Superior temporal gyrus (tissue), 1 donor: ENCODE measurements around the gene AP1B1.
"Not testable (repeated sequence)": the region's sequence is repeated elsewhere in the genome, so short reads cannot be mapped to it uniquely, and the experiment has no call there.

Experiments used
- DNase-seq: peaks from one replicate; pipeline ENCODE4 v3.0.0-alpha.2; 2016; ENCODE audit errors: extremely low spot score

AP1B1 gene

DNA sequence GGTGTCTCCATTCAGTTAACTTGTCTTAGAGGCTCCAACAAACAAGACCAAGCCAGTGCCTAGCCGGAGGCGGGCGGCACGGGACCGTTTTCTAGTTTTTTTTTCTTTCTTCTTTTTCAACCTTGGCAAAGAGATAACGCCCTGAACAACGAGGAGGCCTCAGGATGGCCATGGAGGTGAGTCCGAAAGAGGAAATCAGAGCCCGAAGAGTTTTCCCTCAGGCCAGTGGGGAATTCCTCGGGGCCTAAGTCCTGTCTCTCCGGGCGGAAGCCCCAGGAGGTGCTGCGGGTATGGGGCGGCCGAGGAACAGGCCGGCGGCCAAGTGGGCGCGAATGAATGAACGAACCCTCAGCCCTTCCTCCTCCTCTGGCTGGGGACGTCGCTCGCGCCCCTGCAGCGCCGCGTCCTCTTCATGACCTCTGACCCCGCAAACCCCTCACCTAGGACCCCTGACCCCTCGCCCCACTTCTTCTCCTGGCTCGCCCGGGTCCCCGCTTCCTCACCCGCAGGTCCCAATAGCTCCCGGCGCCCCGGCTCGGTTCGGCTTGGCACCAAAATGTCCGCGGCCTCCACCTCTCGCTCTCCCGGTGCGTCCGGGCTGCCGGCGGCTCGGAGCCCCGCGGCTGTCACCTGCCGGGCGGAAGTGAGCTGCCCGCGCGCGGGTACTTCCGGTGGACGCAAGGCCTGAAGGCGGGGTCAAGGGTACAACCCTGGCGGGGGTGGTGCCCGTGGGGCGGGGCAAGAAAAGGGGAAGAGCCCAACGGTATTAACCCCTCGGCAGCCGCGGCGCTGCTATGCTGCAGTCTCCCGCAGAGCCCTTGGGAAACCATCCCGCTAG lies at the start of gene AP1B1:
Gene AP1B1 (minus strand): TSS at position 650 of the 838 bp plus-strand sequence. CDS start 21,327 bp downstream, outside the sequence.
- DNase-seq = peak; percentile 81

DNA sequence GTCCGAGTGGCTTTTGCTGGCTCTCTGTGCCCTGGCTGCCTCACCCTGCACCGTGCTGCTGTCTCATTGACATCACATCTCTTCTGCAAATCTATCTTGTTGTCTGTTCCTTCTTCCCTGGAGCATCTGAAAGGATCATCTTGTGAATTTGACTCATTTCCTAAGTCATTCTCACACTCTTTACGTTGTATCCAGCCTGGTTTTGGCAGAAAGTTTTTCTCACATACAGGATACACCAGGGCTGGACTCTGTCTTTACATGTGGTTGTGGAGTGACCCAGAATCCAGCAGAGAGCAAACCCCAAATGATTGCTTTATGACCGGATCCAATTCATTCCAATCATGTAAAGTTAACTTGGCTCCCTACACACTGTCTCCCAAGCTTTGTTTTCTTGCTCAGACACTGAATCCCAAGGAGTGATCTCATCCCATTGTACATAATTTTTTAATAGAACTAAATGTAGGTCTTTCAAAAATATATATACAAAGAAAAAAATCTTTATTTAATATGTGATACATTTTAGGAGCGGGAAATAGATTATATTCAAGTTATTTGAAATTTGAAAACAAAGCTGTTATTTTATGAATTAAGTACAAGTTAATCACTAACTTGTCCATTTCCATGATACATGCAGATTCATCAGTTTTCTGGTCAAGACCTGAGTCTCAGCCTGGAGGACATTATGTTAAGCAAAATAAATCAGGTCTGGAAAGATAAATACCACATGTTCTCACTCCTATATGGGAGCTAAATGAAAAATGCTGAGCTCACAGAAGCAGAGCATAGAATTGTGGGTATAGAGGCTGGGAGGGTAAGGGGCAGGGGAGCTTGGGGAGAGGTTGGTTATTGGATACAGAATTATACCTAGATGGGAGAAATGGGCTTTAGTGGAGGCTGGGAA lies 47.1 kb upstream of the AP1B1 start:
- no peak for DNase-seq

DNA sequence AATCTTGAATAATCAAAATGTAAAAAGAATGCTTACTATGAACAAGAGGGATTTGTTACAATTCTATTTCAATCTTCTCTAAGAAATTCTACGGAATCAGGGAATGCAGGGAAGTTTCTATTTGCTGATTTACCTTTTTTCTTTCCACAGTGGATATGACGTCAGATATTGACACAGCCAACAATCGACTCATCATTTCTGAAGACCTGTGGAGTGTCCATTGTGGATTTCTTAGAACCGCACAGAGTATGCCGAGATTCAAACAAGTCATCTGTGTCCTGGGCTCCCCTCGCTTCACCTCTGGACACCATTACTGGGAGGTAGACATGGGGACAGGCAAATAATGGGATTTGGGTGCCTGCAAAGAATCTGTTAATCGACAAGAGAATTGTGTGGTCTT lies 45.9 kb upstream of the AP1B1 start:
- no peak for DNase-seq

DNA sequence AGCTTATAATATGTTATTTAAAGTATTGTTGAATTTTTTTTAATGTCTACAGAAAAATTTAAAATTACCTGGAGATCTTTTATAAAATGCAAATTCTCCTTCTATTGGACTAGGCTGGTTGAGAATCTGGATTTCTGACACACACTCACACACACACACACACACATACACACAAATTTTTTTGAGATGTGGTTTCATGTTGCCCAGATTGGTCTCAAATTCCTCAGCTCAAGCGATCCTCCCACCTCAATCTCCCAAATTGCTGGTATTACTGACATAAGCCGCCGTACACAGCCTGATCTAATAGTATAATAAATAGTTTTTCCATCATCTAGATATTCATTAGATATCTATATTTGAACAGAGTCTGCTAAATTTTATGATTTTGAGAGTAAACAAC lies 45.5 kb upstream of the AP1B1 start:
- DNase-seq = no peak

DNA sequence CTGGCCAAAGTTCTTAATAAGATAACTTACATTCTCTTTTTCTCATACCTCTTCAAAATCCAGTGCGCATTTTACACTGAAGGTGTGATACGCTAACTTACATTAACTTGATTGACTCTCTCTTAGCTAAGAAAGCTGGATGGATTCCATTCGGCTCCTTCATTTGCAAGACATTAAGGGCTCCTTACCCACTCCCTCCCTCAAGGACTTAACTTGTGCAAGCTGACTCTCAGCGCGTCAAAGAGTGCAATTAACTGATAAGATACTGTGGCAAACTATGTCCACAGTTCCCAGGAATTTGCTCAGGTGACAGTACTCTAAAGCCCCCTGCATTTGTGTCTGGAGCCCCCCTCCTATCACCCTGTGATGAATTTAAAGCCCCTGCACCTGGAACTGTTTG lies 43.6 kb upstream of the AP1B1 start:
- no peak for DNase-seq

DNA sequence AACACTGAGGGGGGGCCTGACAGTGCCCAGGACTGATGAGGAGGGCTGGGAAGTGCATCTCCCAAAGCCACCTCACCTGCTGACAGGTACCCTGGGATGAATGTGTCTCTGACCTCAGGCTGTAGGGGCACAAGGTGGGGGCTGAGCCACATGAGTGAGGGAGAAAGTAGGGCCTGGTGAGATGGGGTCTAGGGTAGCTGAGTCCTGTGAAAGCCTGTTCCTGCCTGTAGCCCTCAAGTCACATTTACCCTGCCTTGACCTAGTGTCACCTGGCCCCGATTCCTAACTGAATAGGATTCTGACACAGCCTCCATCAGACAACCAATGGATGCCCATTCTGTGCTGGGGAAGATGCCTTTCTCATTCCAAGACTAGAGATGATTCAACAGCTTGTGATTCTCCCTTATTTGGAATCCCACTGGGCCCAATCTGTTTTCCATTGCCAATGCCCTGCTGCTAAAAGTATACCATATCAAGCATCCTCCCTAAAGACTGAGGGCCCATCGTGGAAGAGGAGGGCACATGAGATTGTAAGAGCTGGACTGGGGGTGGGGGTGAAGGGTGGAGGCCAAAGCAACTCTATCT lies 38.9 kb upstream of the AP1B1 start:
- DNase-seq = no peak

DNA sequence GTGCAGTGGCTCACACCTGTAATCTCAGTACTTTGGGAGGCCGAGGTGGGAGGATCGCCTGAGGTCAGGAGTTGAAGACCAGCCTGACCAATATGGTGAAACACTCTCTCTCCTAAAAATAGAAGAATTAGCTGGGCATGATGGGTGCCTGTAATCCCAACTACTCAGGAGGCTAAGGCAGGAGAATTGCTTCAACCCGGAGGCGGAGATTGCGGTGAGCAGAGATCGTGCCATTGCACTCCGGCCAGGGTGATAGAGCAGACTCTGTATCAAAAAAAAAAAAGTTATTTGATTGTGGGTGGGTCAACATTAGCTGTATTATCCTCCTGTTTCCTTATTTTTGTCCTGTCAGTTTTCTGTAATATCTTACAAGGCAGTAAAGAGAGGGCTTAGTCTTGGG lies 38.1 kb upstream of the AP1B1 start:
- no peak for DNase-seq

DNA sequence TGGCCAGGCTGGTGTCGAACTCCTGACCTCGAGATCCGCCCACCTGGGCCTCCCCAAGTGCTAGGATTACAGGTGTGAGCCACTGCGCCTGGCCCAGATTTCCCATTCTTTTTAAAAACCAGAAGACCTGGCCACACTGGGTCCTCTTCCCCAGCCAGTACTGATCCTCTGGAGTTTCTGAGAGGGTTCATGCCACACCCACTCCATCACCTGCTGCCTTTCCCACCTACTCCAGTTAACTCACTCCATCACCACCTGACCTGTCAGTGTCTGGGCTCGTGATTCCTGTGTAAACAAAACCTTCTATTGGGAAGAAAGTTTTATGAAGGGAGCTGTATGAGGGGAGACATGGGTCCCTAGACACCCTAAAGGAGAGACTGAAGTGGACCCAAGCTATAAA lies 30.3 kb upstream of the AP1B1 start:
- DNase-seq = not testable (repeated sequence)

DNA sequence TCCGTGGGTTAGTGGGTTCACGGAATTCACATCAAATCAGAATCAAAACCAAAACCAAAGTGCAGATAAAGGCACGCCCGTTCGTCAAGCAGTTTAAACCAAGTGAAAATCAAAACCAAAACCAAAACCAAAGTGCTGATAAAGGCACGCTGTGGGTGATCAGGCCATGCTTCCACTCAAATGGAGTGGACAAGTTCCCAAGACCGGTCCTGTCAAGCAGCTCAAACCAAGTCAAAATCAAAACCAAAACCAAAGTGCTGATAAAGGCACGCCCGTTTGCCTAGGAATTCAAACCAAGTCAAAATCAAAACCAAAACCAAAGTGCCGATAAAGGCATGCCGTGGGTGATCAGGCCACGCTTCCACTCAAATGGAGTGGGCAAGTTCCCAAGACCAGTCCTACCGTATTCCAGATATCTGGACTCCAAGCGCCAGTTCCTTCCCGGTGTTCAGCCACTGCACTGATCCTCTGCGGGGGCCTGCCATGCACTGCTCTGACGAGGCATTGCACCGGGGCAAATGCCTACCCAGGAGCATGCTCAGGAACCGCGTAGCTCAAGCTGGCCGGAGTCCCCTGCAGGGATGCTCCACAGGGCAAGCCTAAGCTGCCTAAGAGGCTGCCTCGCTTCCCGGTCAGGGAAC lies 26.7 kb upstream of the AP1B1 start:
- DNase-seq = not testable (repeated sequence)

DNA sequence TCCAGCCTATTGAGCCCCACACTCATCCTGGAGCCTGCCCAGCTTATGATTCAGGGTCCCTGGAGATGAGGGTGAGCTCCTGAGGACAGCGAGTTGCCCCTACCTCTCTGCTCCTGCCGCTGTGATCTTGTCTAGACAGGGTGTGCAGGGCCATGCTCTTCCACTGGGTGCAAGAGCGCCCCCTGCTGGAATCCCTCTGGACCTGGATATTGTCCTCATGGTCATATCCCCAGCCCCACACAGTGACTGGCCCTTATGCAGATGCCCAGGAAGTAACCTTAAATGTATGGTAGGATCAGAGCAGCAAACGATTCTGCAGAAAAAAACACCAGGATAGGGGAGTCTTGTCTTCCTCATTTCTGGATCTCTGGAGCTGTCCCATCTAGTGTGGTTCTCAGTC lies 24.4 kb upstream of the AP1B1 start:
- DNase-seq = not testable (repeated sequence)

DNA sequence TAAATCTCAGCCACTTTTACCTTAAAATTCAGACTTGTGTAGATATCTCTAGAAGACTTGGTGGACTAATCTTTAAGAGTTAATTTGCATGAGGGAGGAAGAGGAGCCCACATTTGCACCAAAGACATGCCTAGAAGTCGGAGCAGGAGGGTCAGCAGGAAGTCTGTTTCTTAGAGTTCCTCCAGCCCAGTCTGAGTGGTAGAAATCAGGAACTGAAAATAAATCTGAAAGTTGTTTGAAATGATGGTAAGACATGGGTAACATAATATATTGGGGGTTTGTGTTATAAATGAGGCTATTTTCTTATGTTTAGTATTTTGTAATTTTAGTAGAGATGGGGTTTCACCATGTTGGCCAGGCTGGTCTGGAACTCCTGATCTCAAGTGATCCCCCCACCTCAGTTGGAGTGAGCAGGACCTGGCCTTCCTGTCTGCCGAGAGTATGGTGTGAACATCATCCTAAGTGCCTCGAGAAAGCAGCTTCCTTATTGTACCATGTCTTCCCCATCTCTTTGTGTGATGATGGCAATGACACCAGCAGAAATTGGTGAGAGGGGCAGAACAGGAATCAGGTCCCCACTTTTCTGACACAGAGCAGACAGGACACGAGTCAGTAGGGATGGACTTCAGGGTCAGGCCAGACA lies 23.3 kb upstream of the AP1B1 start:
- DNase-seq = not testable (repeated sequence)

DNA sequence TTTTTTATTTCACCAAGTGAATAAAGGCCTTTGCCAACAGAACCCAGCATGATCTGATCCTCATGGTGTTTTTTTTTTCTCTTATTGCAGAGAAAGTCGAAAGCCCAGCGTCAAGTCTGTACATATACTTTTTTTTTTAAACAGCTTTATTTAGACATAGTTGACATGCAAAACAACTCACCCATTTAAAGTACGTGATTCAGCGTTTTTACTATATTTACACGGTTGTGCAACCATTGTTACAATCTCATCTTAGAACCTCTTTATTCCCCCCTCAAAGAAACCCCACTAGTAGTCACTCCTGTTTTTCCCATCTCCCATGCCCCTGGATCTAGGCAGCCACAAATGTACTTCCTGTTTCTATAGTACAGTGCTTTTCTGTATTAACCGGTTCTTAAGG lies 20.6 kb upstream of the AP1B1 start:
- DNase-seq = no peak

DNA sequence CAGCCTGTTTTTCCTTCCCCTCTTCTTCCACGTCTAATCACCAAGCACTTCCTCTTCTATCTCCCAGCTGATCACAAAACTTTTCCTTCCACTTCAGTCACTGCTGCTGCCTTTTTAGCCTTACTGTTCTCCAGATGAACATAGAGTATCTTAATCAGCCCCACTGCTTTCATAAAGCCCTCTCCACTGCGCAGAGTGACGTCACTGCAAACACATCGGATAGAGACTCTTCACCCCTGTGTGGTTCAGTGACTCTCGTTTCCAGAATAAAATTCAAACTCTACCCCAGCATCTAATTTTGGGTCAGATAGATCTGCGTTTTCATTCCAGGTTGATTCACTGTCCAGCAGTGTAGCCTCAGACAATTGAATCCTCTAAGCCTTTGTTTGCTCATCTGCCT lies 13.2 kb upstream of the AP1B1 start:
- DNase-seq = not testable (repeated sequence)

DNA sequence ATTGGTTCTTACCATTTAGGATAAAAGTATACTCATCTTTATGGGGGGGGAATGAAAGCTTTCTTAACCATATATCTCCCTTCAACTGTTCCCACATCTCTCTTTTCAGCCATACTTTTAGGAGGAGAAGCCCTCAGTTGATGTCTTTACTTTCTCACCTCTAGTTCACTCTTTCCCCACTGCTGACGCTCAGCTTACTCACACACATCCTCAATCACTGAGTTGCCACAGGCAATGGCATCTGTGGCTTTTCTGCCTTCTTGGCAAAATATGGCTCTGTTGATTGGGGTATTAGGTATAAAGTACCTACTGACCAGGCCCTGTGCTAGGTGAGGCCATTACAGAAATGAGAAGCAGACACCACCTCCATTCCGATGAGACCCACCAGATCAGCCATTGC lies 12.2 kb upstream of the AP1B1 start:
- no peak for DNase-seq

DNA sequence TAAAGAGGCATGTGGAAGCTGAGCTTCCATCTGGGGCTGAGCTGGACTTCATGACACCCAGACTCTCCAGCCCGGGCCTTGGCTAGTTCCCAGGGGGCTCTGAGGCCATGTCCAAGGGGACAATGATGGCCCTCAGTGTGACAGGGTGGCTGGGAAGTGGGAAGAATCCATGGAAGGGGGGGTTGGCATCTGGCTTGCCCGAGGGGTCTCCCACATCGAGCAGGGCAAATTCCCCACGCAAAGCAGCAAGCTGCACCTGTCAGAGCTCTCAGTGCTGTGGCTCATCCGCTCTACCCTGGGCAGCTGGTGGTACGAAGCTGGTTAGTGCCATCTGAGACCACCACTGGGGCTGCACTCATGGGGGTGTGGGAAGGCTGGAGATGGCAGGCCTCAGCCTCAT lies 9.4 kb upstream of the AP1B1 start:
- DNase-seq = no peak

DNA sequence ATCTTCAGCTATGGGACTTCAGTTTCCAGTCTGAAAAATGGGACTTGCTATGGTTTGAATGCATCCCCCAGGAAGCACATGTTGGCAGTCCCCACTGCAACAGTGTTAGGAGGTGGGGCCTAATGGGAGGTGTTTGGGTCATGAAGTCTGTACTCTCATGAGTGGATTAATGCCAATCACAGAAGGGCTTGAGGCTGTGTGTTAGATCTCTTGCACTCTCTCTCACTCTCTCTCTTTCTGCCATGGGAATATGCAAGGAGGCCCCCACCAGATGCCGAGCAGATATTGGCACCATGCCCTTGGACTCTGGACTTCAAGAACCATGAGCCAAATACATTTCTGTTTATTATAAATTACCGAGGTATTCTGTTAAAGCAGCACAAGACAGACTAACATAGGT lies 7.8 kb upstream of the AP1B1 start:
- DNase-seq = no peak

DNA sequence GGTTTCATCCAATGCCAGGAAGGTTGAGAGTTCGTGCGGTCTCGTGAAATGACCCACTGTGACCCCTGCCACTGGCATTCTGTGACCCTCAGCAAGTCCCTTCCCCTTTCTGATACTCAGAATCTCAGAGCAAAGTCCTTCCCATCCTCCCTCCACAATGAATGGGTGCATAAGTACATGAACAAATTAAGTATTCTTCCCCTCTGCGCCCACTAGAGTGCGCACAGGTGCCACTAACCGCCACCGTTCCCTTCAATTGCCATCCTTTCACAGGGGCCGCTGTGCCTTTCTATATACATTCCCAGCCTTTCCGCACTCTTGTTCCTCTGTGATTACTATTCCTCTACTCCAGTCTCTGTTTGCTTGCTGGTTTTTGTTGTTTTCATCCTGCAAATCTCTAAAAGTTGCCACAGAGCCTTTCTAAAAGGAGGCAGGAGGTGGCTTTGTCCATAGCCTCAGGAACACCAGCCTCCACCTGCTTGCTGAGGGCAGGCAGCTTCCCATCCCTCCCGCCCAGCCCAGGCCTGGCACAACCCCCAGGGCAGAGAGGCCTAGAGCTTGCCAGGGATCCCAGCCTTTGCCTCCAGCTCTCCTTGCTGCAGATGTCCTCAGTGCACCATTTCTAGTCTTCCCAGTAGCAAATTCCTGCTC lies 6.7 kb upstream of the AP1B1 start:
- DNase-seq = peak; percentile 89

DNA sequence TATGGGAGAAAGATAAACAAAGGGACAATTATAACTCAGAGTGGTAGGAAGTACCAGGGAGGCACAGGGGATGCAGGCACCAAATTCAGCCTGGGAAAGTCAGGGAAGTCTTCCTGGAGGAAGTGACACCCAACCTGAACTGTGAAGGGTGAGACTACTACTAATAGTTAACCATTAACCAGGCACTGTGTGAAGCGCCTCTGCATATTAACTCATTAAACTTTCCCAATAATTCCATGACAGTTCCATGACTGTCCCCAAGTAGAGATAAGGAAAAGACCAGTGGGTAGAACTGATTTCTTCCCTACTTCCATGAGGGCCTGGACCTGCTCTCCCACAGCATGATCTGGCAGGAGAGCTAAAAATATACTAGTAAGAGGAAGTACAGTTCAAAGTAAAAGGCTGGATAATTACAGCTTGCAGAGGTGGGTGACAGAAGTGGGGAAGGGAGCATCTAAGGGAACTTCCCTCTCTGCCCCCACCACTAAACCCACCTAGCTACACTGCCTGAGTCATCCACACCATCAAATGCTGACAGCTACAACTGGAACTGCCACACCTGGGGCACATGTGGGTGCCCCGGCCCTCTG lies 4.7 kb upstream of the AP1B1 start:
- DNase-seq = no peak

DNA sequence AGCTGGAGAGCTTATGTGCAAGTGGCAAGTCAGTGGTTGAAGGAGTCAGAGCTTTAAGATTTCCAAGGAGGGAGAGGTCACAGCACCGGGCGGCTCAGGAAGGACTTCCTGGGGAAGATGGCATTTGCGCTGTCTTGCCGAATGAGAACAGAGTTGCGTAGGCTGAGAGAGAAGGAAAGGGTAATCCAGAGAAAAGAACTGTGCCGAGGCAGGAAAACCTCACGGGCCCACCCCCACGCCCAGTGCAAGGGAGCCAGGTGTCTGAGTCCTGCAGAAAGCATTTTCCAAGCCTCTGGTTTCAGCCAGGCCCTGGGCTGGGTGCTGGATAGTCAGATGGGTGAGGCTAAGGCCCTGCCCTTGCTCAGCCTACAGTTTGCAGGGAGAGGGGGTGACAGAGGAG lies 3.2 kb upstream of the AP1B1 start:
- no peak for DNase-seq

DNA sequence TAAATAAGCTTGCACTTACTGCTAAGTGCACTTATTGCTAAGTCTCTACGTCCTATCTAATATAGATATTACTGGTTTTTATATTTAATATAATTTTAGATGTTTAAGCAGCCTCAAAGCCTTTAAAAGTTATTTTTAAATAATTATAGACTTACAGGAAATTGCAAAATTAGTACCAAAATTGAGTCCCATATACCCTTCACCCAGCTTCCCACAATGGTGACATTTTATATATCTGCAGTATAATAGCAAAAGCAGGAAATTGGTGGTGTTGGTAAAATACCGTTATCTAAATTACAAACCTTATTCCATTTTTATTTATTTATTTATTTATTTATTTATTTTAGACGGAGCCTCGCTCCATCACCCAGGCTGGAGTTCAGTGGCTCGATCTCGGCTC lies 1.9 kb upstream of the AP1B1 start:
- no peak for DNase-seq

DNA sequence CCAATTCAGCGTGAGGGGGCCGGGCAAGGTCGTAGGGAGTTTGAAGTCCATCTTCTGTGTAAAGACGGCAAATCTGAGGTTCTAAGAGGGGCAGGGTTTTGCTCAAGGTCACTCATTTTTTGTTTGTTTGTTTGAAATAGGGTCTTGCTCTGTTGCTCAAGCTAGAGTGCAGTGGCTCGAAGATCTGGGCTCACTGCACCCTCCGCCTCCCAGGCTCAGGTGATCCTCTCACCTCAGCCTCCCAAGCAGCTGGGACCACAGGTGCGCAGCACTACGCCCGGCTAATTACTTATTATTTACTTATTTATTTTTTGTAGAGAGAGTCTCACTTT lies 355 bp upstream of the AP1B1 start:
- no peak for DNase-seq
